SK-N-MC (cell line): ENCODE results near the gene KIF12.

ENCODE experiments used
- DNase-seq: peaks from one replicate; pipeline ENCODE4 v3.0.0-alpha.2; 2011; ENCODE audit warnings: low read depth, low spot score
- H3K27ac ChIP-seq: fragments of 200-600 bp; sonication (generic); 2 replicates; pipeline ENCODE4 v1.5.1; 2016; ENCODE audit warnings: mixed run types
- H3K36me3 ChIP-seq: fragments of 200-600 bp; sonication (generic); 2 replicates; pipeline ENCODE4 v1.6.1; 2017; ENCODE audit warnings: antibody characterized with exemption, low read length, mixed read lengths; ENCODE audit not compliant: insufficient read depth
- H3K4me3 ChIP-seq: fragments of 200-600 bp; sonication (generic); 2 replicates; pipeline ENCODE4 v1.5.1; 2016
- H3K9ac ChIP-seq: fragments of 200-600 bp; sonication (generic); 2 replicates; pipeline ENCODE4 v1.8.0; 2017; ENCODE audit warnings: mixed run types, mixed read lengths; ENCODE audit not compliant: insufficient read length
- H3K9me3 ChIP-seq: fragments of 200-600 bp; sonication (generic); 2 replicates; pipeline ENCODE4 v1.6.1; 2017; ENCODE audit warnings: low read depth, mild to moderate bottlenecking, antibody characterized with exemption, low read length, moderate library complexity, mixed read lengths
- EZH2 ChIP-seq: fragments of 200-600 bp; sonication (generic); IDR thresholded peaks from one replicate; pipeline ENCODE4 v1.6.1; 2017; ENCODE audit warnings: antibody characterized with exemption
- FOXP2 ChIP-seq: optimal IDR thresholded peaks from 2 replicates; pipeline ENCODE3; 2011; ENCODE audit warnings: mild to moderate bottlenecking, moderate library complexity; ENCODE audit not compliant: insufficient read depth; ENCODE audit errors: extremely low read length, control extremely low read depth
- POLR2AphosphoS5 ChIP-seq: IDR thresholded peaks from 2 replicates; pipeline ENCODE4 v1.6.1; 2012; ENCODE audit warnings: mild to moderate bottlenecking, low read depth, low read length, borderline replicate concordance

KIF12 gene

GRCh38 chr9:114091711-114092110 lies 7.4 kb downstream of the KIF12 start:
- TF ChIP-seq FOXP2 (no peak), EZH2 (no peak)
- no peak overlapping the region for H3K4me3 ChIP-seq
- no peak overlapping the region for H3K27ac ChIP-seq
- no peaks in the 10 kb centered on the region for H3K9me3 ChIP-seq
- H3K9ac ChIP-seq = no peak overlapping the region
- no peak for DNase-seq
- no peaks in the 10 kb centered on the region for H3K36me3 ChIP-seq

- Histone ChIP-seq H3K36me3 (no peaks in the 10 kb centered on the region), H3K9ac (no peak overlapping the region), H3K27ac (no peak overlapping the region), H3K9me3 (no peaks in the 10 kb centered on the region), H3K4me3 (no peak overlapping the region)
- TF ChIP-seq POLR2AphosphoS5 = no peak
- no peak for TF ChIP-seq EZH2
- TF ChIP-seq FOXP2 = no peak
- DNase-seq = no peak
Observed at GRCh38 chr9:114090798-114091197, 8.3 kb downstream of the KIF12 start.

GRCh38 chr9:114089206-114089840 lies 9.8 kb downstream of the KIF12 start:
- TF ChIP-seq POLR2AphosphoS5 = no peak
- TF ChIP-seq FOXP2 = no peak
- TF ChIP-seq EZH2 = no peak
- Histone ChIP-seq H3K36me3 (no peaks in the 10 kb centered on the region), H3K9ac (no peak overlapping the region), H3K27ac (no peak overlapping the region), H3K9me3 (no peaks in the 10 kb centered on the region), H3K4me3 (no peak overlapping the region)
- DNase-seq = no peak

GRCh38 chr9:114088571-114089170 lies 10.4 kb downstream of the KIF12 start:
- DNase-seq = no peak
- H3K4me3 ChIP-seq = no peak overlapping the region
- no peak for TF ChIP-seq EZH2
- no peak for TF ChIP-seq FOXP2
- TF ChIP-seq POLR2AphosphoS5 = no peak
- H3K27ac ChIP-seq = no peak overlapping the region
- no peak overlapping the region for H3K9ac ChIP-seq
- no peaks in the 10 kb centered on the region for H3K36me3 ChIP-seq
- no peaks in the 10 kb centered on the region for H3K9me3 ChIP-seq

GRCh38 chr9:114087721-114088120 lies 11.4 kb downstream of the KIF12 start:
- H3K9me3 ChIP-seq = no peaks in the 10 kb centered on the region
- H3K27ac ChIP-seq = no peak overlapping the region
- no peaks in the 10 kb centered on the region for H3K36me3 ChIP-seq
- H3K9ac ChIP-seq = no peak overlapping the region
- TF ChIP-seq POLR2AphosphoS5 = no peak
- no peak for TF ChIP-seq FOXP2
- no peak for TF ChIP-seq EZH2
- DNase-seq = no peak
- no peak overlapping the region for H3K4me3 ChIP-seq

GRCh38 chr9:114086607-114087006 lies 12.5 kb downstream of the KIF12 start:
- no peaks in the 10 kb centered on the region for H3K36me3 ChIP-seq
- no peak for TF ChIP-seq POLR2AphosphoS5
- TF ChIP-seq FOXP2 = no peak
- no peak for TF ChIP-seq EZH2
- DNase-seq = no peak
- no peaks in the 10 kb centered on the region for H3K9me3 ChIP-seq
- no peak overlapping the region for H3K4me3 ChIP-seq
- H3K9ac ChIP-seq = no peak overlapping the region
- no peak overlapping the region for H3K27ac ChIP-seq

GRCh38 chr9:114086009-114086408 lies 13.1 kb downstream of the KIF12 start:
- H3K27ac ChIP-seq = no peak overlapping the region
- H3K36me3 ChIP-seq = no peaks in the 10 kb centered on the region
- no peak for DNase-seq
- H3K4me3 ChIP-seq = no peak overlapping the region
- no peak for TF ChIP-seq EZH2
- no peak for TF ChIP-seq FOXP2
- no peak for TF ChIP-seq POLR2AphosphoS5
- no peaks in the 10 kb centered on the region for H3K9me3 ChIP-seq
- no peak overlapping the region for H3K9ac ChIP-seq

GRCh38 chr9:114085387-114085789 lies 13.7 kb downstream of the KIF12 start:
- Histone ChIP-seq H3K9ac (no peak overlapping the region), H3K27ac (no peak overlapping the region), H3K36me3 (no peaks in the 10 kb centered on the region), H3K4me3 (no peak overlapping the region), H3K9me3 (no peaks in the 10 kb centered on the region)
- no peak for TF ChIP-seq EZH2
- no peak for TF ChIP-seq POLR2AphosphoS5
- TF ChIP-seq FOXP2 = no peak
- no peak for DNase-seq
